Esophagus squamous epithelium (tissue), 4 donors: Measurements from ENCODE around the gene AR.

Experiments used
- POLR2A ChIP-seq, 4 donors: fragments of 450-650 bp; IDR thresholded peaks; one replicate each; pipeline ENCODE4 v1.6.1; 2017; ENCODE audit warnings: antibody characterized with exemption in 4 of 4, mild to moderate bottlenecking in 4 of 4, moderate library complexity in 3 of 4
- TF ChIP-seq, protein P1 (sequence below), 6 experiments: fragments of 450-650 bp in 4 of 6; fragments of 200-600 bp in 2 of 6; sonication (generic) in 2 of 6; IDR thresholded peaks; one replicate each; pipeline ENCODE4 v1.5.1; 2016 to 2019; ENCODE audit warnings: antibody characterized with exemption in 6 of 6, mild to moderate bottlenecking in 4 of 6, moderate library complexity in 4 of 6

DNA sequence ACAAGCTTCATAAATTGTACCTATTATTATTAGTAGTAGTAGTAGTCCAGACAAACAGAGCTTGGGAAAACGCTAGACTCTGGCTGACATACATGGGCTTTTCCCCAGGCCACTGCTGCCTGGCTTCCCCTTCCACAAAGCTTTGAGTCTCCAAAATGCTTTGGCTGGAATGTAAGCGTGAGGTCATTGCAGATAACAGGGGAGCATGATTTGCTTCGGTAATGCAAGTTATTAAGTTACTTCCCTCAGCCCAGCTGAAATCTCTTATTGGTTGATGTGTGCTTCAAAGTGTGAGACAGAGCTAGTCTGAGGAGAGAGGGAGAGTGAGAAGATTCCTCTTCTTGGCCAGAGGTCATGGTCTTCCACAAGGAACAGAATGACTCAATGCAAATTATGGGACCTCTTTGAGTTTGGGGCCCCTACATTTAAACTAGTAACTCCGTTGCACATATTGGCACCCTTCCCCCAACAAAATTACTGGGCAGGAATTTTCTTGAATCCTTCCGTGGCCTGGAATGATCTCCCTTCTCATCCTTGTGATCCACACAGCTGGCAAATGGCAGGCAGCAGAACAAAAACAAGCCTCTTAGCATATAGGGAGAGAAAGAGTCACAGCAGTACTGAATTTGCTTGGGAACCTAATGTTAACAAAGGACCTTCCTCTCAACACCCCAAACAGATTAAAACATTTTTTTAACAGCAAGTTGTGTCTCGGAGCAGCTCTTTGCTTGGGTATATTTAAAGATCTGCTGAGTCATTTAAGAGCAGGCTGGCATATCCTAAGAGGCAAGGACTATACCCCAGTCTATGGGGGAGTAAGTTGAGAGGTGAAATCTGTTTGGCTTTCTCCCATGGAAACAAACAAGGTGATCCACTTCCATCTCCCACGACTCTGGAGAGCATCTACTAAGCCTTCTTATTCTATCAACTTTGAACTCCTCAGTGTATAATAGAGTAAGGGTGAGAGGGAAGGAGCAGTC lies 19.9 kb downstream of the AR start:
- TF ChIP-seq, protein P1, sequence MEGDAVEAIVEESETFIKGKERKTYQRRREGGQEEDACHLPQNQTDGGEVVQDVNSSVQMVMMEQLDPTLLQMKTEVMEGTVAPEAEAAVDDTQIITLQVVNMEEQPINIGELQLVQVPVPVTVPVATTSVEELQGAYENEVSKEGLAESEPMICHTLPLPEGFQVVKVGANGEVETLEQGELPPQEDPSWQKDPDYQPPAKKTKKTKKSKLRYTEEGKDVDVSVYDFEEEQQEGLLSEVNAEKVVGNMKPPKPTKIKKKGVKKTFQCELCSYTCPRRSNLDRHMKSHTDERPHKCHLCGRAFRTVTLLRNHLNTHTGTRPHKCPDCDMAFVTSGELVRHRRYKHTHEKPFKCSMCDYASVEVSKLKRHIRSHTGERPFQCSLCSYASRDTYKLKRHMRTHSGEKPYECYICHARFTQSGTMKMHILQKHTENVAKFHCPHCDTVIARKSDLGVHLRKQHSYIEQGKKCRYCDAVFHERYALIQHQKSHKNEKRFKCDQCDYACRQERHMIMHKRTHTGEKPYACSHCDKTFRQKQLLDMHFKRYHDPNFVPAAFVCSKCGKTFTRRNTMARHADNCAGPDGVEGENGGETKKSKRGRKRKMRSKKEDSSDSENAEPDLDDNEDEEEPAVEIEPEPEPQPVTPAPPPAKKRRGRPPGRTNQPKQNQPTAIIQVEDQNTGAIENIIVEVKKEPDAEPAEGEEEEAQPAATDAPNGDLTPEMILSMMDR (IDR thresholded peaks at IDR 0.05) = no peak
- TF ChIP-seq POLR2A (IDR thresholded peaks at IDR 0.05) = no peak
